H9 (cell line): ENCODE data around the gene ZNF239. TPM values are rescaled to one million over a fixed set of nuclear protein-coding genes. Genes with fewer than 3 reads are reported as not detected.

Experiments used
- DNase-seq: peaks from one replicate; pipeline ENCODE4 v3.0.0-alpha.2; 2017
- H2AFZ ChIP-seq: one replicate; pipeline ENCODE4 v1.6.1; 2013; ENCODE audit warnings: mild to moderate bottlenecking, low read length, control low read depth, moderate library complexity
- H2AK5ac ChIP-seq: 2 replicates; pipeline ENCODE4 v1.6.1; 2013; ENCODE audit warnings: low read length, control low read depth, mixed read lengths; ENCODE audit not compliant: insufficient read length
- H2BK120ac ChIP-seq: one replicate; pipeline ENCODE4 v1.6.1; 2013; ENCODE audit warnings: low read depth, mild to moderate bottlenecking, low read length, control low read depth, inconsistent platforms; ENCODE audit not compliant: poor library complexity, severe bottlenecking
- H2BK12ac ChIP-seq: 2 replicates; pipeline ENCODE4 v1.6.1; 2013; ENCODE audit warnings: low read length, control low read depth, mixed read lengths, low read depth; ENCODE audit not compliant: insufficient read length
- H2BK15ac ChIP-seq: 2 replicates; pipeline ENCODE4 v1.6.1; 2013; ENCODE audit warnings: low read depth, low read length, control low read depth
- H2BK20ac ChIP-seq: one replicate; pipeline ENCODE4 v1.6.1; 2013; ENCODE audit warnings: low read depth, mild to moderate bottlenecking, low read length, control low read depth, inconsistent platforms; ENCODE audit not compliant: poor library complexity, severe bottlenecking
- H2BK5ac ChIP-seq: 2 replicates; pipeline ENCODE4 v1.6.1; 2013; ENCODE audit warnings: low read length, control low read depth, mixed read lengths; ENCODE audit not compliant: insufficient read length
- H3K14ac ChIP-seq: 2 replicates; pipeline ENCODE4 v1.6.1; 2013; ENCODE audit warnings: low read length, control low read depth; ENCODE audit not compliant: insufficient read depth
- H3K18ac ChIP-seq: 2 replicates; pipeline ENCODE4 v1.6.1; 2013; ENCODE audit warnings: low read depth, mild to moderate bottlenecking, mixed read lengths, low read length, control low read depth; ENCODE audit not compliant: insufficient read length
- H3K23ac ChIP-seq: 2 replicates; pipeline ENCODE4 v1.6.1; 2013; ENCODE audit warnings: low read length, control low read depth, mixed read lengths, low read depth; ENCODE audit not compliant: insufficient read length
- H3K23me2 ChIP-seq: 2 replicates; pipeline ENCODE4 v1.6.1; 2013; ENCODE audit warnings: low read depth, mild to moderate bottlenecking, mixed read lengths, low read length, control low read depth; ENCODE audit not compliant: insufficient read length, poor library complexity, severe bottlenecking
- H3K27ac ChIP-seq: 2 replicates; pipeline ENCODE4 v1.5.1; 2013; ENCODE audit warnings: low read length, control low read depth, mixed read lengths, low read depth; ENCODE audit not compliant: insufficient read length
- H3K27me3 ChIP-seq: 2 replicates; pipeline ENCODE4 v1.6.1; 2013; ENCODE audit warnings: low read length, control low read depth, inconsistent platforms; ENCODE audit not compliant: insufficient read depth
- H3K4ac ChIP-seq: 2 replicates; pipeline ENCODE4 v1.6.1; 2013; ENCODE audit warnings: low read depth, mild to moderate bottlenecking, control low read depth, inconsistent platforms, low read length, moderate library complexity
- H3K4me1 ChIP-seq: 2 replicates; pipeline ENCODE4 v1.6.1; 2013; ENCODE audit warnings: low read length, control low read depth, inconsistent platforms; ENCODE audit not compliant: insufficient read depth
- H3K4me2 ChIP-seq: 2 replicates; pipeline ENCODE4 v1.6.1; 2013; ENCODE audit warnings: low read length, control low read depth, mixed read lengths; ENCODE audit not compliant: insufficient read length, insufficient read depth
- H3K56ac ChIP-seq: 2 replicates; pipeline ENCODE4 v1.6.1; 2013; ENCODE audit warnings: low read depth, mild to moderate bottlenecking, mixed read lengths, low read length, control low read depth; ENCODE audit not compliant: insufficient read length
- H3K79me1 ChIP-seq: 2 replicates; pipeline ENCODE4 v1.6.1; 2013; ENCODE audit warnings: low read depth, mild to moderate bottlenecking, moderate library complexity, low read length, control low read depth, inconsistent platforms; ENCODE audit not compliant: insufficient read depth, poor library complexity, severe bottlenecking
- H3K79me2 ChIP-seq: 2 replicates; pipeline ENCODE4 v1.6.1; 2013; ENCODE audit warnings: low read length, control low read depth, inconsistent platforms; ENCODE audit not compliant: insufficient read depth
- H3K9ac ChIP-seq: 2 replicates; pipeline ENCODE4 v1.6.1; 2013; ENCODE audit warnings: low read length, control low read depth, mixed read lengths; ENCODE audit not compliant: insufficient read length; ENCODE audit errors: extremely low read depth
- H3K9me3 ChIP-seq: one replicate; pipeline ENCODE4 v1.6.1; 2013; ENCODE audit warnings: low read depth, low read length, inconsistent platforms; ENCODE audit not compliant: control insufficient read depth
- H3T11ph ChIP-seq: one replicate; pipeline ENCODE4 v1.6.1; 2013; ENCODE audit warnings: mild to moderate bottlenecking, low read length, control low read depth, inconsistent platforms
- H4K20me1 ChIP-seq: one replicate; pipeline ENCODE4 v1.6.1; 2013; ENCODE audit not compliant: control insufficient read depth, insufficient read length, insufficient read depth
- H4K5ac ChIP-seq: 2 replicates; pipeline ENCODE4 v1.6.1; 2013; ENCODE audit warnings: low read depth, mild to moderate bottlenecking, mixed read lengths, low read length, control low read depth; ENCODE audit not compliant: insufficient read length
- H4K8ac ChIP-seq: replicated peaks from 2 replicates; pipeline ENCODE4 v1.6.1; 2013; ENCODE audit warnings: low read length, control low read depth, mixed read lengths, low read depth; ENCODE audit not compliant: insufficient read length
- H4K91ac ChIP-seq: 2 replicates; pipeline ENCODE4 v1.6.1; 2013; ENCODE audit warnings: low read depth, mild to moderate bottlenecking, moderate library complexity, mixed read lengths, low read length, control low read depth; ENCODE audit not compliant: insufficient read length
- H3K27ac Mint-ChIP-seq, 3 experiments: 2 replicates in 2 of 3; 3 replicates in 1 of 3; pipeline ENCODE4 v1.8.0; 2020 to 2021; ENCODE audit warnings: mixed read lengths in 3 of 3, mild to moderate bottlenecking in 1 of 3, moderate library complexity in 1 of 3
- H3K27me3 Mint-ChIP-seq: 2 replicates; pipeline ENCODE4 v1.8.0; 2021; ENCODE audit warnings: low read depth, mild to moderate bottlenecking, moderate library complexity, mixed read lengths
- H3K36me3 Mint-ChIP-seq, 3 experiments: 2 replicates in 2 of 3; 3 replicates in 1 of 3; pipeline ENCODE4 v1.8.0; 2020 to 2021; ENCODE audit warnings: low read depth in 3 of 3, mixed read lengths in 3 of 3; ENCODE audit not compliant: insufficient read depth in 1 of 3
- H3K4me1 Mint-ChIP-seq, 2 experiments: 2 replicates each; pipeline ENCODE4 v1.8.0; 2020; ENCODE audit warnings: mixed read lengths in 2 of 2
- H3K4me3 Mint-ChIP-seq, 2 experiments: 2 replicates in 1 of 2; 3 replicates in 1 of 2; pipeline ENCODE4 v1.8.0; 2020 to 2021; ENCODE audit warnings: mild to moderate bottlenecking in 2 of 2, mixed read lengths in 2 of 2, moderate library complexity in 1 of 2
- H3K9me3 Mint-ChIP-seq, 2 experiments: 2 replicates in 1 of 2; 3 replicates in 1 of 2; pipeline ENCODE4 v1.8.0; 2020; ENCODE audit warnings: mild to moderate bottlenecking in 2 of 2, mixed read lengths in 2 of 2, moderate library complexity in 1 of 2
- CTCF ChIP-seq: fragments of 200-600 bp; sonication (generic); conservative IDR thresholded peaks from 3 replicates; pipeline ENCODE4 v1.8.0; 2021; ENCODE audit warnings: antibody characterized with exemption, mild to moderate bottlenecking
- WGBS: extraction: QIAGEN DNeasy Blood & Tissue Kit; methylation state at CpG from one replicate; pipeline ENCODE4 v1.1.7; 2013; ENCODE audit warnings: missing lambda C conversion rate, low lambda C conversion rate, mixed read lengths; ENCODE audit not compliant: insufficient read length; ENCODE audit errors: extremely low coverage; 5-methylcytosine and 5-hydroxymethylcytosine counted together
- total RNA-seq: library from RNA; stranded (reverse); gene quantifications from 2 replicates; pipeline ENCODE4 v1.2.1, GENCODE V29; 2021

Gene ZNF239
- total RNA-seq, 1 experiment from 2014 or later = 16.2 TPM

GRCh38 chr10:43574906-43575305 is 490 bp upstream of the ZNF239 start:
- peaks cover 2% of the 10 kb centered on the region; the same call in 1 of the 2 replicates for H3K79me2 ChIP-seq
- Mint-ChIP-seq H3K36me3 (peaks cover 23 to 32% (median 24%) of the 10 kb centered on the region in 3 experiments), H3K27me3 (peaks cover 56% of the 10 kb centered on the region), H3K9me3 (peaks cover 43 to 52% of the 10 kb centered on the region in 2 experiments), H3K27ac (no peak overlapping the region), H3K4me1 (peaks cover 9 to 16% of the 10 kb centered on the region in 2 experiments), H3K4me3 (peak overlapping the region in 1 of 2 experiments; percentile 24; a peak in 2 of 5 replicates)
- no peak overlapping the region for H2BK15ac ChIP-seq
- no peak for TF ChIP-seq CTCF
- H3K4me1 ChIP-seq = no peaks in the 10 kb centered on the region; the same call in 1 of the 2 replicates
- H2BK12ac ChIP-seq = no peak overlapping the region
- no CpG with 5 or more reads among the region's 8 CpGs for WGBS
- no peak overlapping the region for H3K18ac ChIP-seq
- H3K9me3 ChIP-seq = peaks cover 5% of the 10 kb centered on the region
- DNase-seq = no peak
- H2BK120ac ChIP-seq = no peak overlapping the region
- H4K91ac ChIP-seq = no peak overlapping the region
- no peaks in the 10 kb centered on the region for H3K79me1 ChIP-seq
- no peak overlapping the region for H2BK5ac ChIP-seq
- no peak overlapping the region for H3T11ph ChIP-seq
- no peak overlapping the region for H2BK20ac ChIP-seq
- peaks cover 6% of the 10 kb centered on the region; the same call in 1 of the 2 replicates for H3K27me3 ChIP-seq
- no peak overlapping the region for H3K9ac ChIP-seq
- no peak overlapping the region for H2AK5ac ChIP-seq
- no peak overlapping the region for H2AFZ ChIP-seq
- H4K20me1 ChIP-seq = no peaks in the 10 kb centered on the region
- no peak overlapping the region for H4K5ac ChIP-seq
- no peak overlapping the region for H4K8ac ChIP-seq
- H3K4ac ChIP-seq = no peak overlapping the region
- H3K56ac ChIP-seq = no peak overlapping the region
- peak overlapping the region; percentile 24 for H3K4me2 ChIP-seq
- no peak overlapping the region for H3K27ac ChIP-seq
- peaks cover 10% of the 10 kb centered on the region for H3K23me2 ChIP-seq
- no peak overlapping the region for H3K23ac ChIP-seq
- H3K14ac ChIP-seq = no peak overlapping the region
